Urinary bladder (tissue), 4 donors: ENCODE data around the gene SNRPD3. TPM values are rescaled to one million over a fixed set of nuclear protein-coding genes. Genes with fewer than 3 reads are reported as not detected.
"Not testable (repeated sequence)": the region's sequence is repeated elsewhere in the genome, so short reads cannot be mapped to it uniquely, and the experiment has no call there.

Experiments
- DNase-seq: peaks from one replicate; pipeline ENCODE4 v3.0.0-alpha.2; 2015; ENCODE audit errors: extremely low spot score
- H3K27ac ChIP-seq: one replicate; pipeline ENCODE4 v1.5.1; 2013; ENCODE audit warnings: low read depth, mild to moderate bottlenecking, moderate library complexity
- H3K36me3 ChIP-seq: one replicate; pipeline ENCODE4 v1.6.1; 2013; ENCODE audit warnings: mild to moderate bottlenecking, moderate library complexity; ENCODE audit not compliant: insufficient read depth
- H3K4me1 ChIP-seq: one replicate; pipeline ENCODE4 v1.6.1; 2013; ENCODE audit warnings: mild to moderate bottlenecking, moderate library complexity; ENCODE audit not compliant: insufficient read depth
- H3K4me3 ChIP-seq: one replicate; pipeline ENCODE4 v1.5.1; 2013; ENCODE audit warnings: low read depth, low read length
- WGBS: extraction: QIAGEN DNeasy Blood & Tissue Kit; methylation state at CpG from one replicate; pipeline ENCODE4 v1.1.7; 2013; 5-methylcytosine and 5-hydroxymethylcytosine counted together
- polyA plus RNA-seq: library from polyadenylated mRNA; stranded (reverse); fragments of 200-250 nt; gene quantifications from one replicate; pipeline ENCODE4 v1.2.3, GENCODE V29; 2013
- total RNA-seq: library from RNA; depleted of rRNA; stranded (reverse); fragments of >200 nt; gene quantifications from one replicate; pipeline ENCODE4 v1.2.3, GENCODE V29; 2014
- donor health status: healthy with polysubstance abuse.
- donor health status: healthy.

SNRPD3 gene
- total and polyA plus RNA-seq, 2 donors = 100 to 107 TPM

- DNase-seq = no peak
- Histone ChIP-seq H3K27ac (no peak overlapping the region), H3K36me3 (peaks cover 2% of the 10 kb centered on the region), H3K4me3 (no peak overlapping the region), H3K4me1 (no peaks in the 10 kb centered on the region)
- 86% methylated on average over 7 of the region's 7 CpGs for WGBS
These were observed 12.6 kb upstream of the SNRPD3 start for GRCh38 chr22:24543185-24543601.

DNA sequence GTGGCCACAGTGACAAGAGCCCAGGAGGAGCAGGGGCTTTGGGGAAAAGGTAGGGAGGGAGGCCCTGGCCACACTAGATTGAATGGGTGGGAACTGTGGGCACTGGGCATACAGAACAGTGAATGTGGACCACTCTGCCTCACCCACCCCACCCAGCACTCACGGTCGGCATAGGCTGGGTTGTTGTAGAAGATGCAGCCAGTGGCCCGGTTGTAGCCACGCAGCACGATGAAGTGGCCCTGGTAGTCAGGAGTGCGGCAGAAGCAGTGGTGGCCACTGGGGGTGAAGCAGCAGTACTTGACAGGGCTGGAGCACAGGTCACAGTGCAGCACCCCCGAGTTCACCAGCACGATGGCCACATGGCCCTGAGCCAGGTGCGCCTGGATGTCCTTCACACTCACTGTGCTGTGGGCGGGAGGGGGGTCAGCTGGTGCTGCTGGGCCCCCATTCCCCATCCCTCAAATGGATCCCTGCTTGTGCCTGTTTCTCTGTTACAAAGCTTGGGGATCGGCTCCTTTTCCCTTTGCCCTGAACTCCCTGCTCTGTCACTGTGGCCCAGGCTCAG is 12.0 kb upstream of the SNRPD3 start:
- DNase-seq = no peak
- WGBS = 91% methylated on average over 11 of the region's 11 CpGs
- Histone ChIP-seq H3K36me3 (peaks cover 2% of the 10 kb centered on the region), H3K4me1 (no peaks in the 10 kb centered on the region), H3K4me3 (no peak overlapping the region), H3K27ac (no peak overlapping the region)

GRCh38 chr22:24548812-24549211 is 7.0 kb upstream of the SNRPD3 start:
- 95% methylated on average over 4 of the region's 4 CpGs for WGBS
- Histone ChIP-seq H3K4me1 (no peaks in the 10 kb centered on the region), H3K27ac (no peak overlapping the region), H3K36me3 (no peaks in the 10 kb centered on the region), H3K4me3 (no peak overlapping the region)
- no peak for DNase-seq

DNA sequence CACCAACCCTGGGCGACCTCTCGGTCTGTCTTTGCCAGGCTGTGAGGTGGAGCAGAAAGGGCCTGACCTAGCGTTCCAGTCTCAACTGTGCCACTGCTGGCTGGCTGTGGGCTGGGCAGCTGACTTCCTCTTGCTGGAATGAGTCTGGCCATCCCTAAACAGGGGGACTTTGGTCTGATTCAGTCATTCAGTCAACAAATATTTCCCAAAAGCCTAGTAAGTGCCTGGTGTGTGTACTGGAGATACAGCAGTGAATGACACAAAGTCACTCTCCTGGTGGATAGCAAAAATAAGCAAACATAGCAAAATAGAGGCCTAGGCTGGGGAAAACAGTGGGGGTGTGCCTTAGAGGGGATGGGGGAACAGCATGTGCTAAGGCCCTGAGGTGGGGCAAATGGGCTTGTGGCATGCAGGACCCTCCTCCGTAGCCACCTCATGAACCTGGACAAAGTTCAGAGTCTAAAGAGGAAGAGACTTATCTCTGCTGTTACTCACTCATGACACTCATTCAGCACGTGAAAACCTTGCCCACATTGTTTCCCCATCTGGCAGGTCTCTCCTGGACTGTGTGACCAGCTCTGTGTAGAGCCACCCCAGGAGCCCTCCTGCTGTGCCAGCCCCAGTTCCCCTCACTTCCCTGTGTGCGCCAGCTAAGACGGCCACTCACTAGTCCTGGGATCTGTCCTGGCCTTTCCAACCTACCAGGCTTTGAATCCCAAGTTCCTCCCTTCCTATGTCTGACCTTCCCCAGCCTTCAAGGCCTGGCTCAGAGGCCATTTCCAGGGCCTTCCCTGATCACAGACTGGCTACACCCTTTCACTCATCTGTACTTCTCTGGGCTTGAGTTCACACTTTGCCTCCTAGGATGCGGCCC is 5.5 kb upstream of the SNRPD3 start:
- Histone ChIP-seq H3K4me1 (no peaks in the 10 kb centered on the region), H3K4me3 (no peak overlapping the region), H3K36me3 (no peaks in the 10 kb centered on the region), H3K27ac (no peak overlapping the region)
- 88% methylated on average over 8 of the region's 8 CpGs for WGBS
- no peak for DNase-seq

GRCh38 chr22:24550902-24551435 is 4.8 kb upstream of the SNRPD3 start:
- no peak overlapping the region for H3K27ac ChIP-seq
- H3K4me1 ChIP-seq = no peaks in the 10 kb centered on the region
- H3K36me3 ChIP-seq = no peaks in the 10 kb centered on the region
- WGBS = 78% methylated on average over 6 of the region's 6 CpGs
- no peak overlapping the region for H3K4me3 ChIP-seq
- no peak for DNase-seq

DNA sequence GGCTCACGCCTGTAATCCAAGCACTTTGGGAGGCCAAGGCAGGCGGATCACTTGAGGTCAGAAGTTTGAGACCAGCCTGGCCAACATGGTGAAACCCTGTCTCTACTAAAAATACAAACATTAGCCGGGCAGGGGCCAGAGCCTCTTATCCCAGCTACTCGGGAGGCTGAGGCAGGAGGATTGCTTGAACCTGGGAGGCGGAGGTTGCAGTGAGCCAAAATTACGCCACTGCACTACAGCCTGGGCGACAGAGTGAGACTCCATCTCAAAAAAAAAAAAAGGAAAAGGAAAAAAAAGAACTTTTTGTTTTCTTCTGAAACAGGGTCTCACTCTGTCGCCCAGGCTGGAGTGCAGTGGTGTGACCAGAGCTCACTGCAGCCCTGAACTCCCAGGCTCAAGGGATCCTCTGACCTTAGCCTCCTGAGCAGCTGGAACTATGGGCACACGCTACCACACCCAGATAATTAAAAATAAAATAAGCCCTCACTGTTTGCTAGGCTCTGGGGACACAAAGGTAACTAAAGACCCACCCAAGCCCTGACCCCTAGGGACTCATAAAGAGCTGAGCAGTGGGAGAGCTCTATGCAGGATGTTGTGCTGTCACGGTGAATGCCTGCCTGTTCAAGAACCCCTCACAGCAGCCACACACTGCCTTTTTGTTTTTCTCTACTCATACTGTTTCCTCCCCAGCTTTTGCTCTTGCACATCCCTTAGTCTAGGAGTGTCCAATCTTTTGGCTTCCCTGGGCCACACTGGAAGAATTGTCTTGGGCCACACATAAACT is 3.1 kb upstream of the SNRPD3 start:
- not testable (repeated sequence) for DNase-seq, H3K4me1 ChIP-seq, H3K27ac ChIP-seq, H3K4me3 ChIP-seq, H3K36me3 ChIP-seq
- WGBS = 80% methylated on average over 10 of the region's 10 CpGs

DNA sequence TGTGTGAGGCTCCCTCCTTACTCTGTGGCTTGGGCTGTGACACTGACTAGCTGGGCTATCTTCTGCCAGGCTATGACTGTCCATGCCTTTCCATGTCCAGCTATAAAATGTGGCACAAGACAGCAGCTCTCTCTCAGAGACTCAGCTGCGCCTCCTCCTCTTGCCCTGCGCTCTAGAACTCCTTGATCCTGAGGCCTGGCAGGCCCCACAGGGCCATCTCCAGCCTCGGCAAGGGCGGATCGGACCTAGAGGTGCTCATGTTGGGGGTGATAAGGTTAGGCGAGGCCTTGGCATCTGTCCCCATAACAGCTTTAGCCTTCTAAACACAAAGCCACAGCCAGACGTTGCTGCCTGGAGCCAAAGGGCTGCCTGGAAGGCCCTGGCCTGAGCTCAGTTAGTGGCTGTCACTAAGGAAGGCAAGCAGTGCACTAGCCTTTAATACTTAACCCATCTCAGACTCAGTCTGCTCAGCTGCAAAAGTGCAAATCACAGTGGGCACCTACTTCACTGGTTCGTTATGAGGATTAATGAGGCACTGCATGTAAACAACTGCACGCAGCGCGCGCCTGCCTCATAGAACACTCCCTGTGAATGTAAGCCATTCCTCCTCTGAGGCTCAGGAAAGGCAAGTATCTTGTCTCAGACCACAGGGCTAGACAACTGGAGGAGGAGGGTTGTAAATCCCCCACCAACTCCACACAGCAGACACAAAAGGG is 2.0 kb upstream of the SNRPD3 start:
- Histone ChIP-seq H3K27ac (peak overlapping the region; percentile 95), H3K4me1 (no peaks in the 10 kb centered on the region), H3K4me3 (peak overlapping the region; percentile 83), H3K36me3 (no peaks in the 10 kb centered on the region)
- no peak for DNase-seq
- 24% methylated on average over 12 of the region's 12 CpGs for WGBS

- peak within 1 kb of the TSS; percentile 95 for H3K4me3 ChIP-seq
- peak within 1 kb of the TSS; percentile 95 for H3K27ac ChIP-seq
- H3K4me1 ChIP-seq = no peaks in the 10 kb centered on the region
- under 1% methylated on average over 64 of the region's 64 CpGs for WGBS
- no peak for DNase-seq
- H3K36me3 ChIP-seq = no peaks in the 10 kb centered on the region
These were observed 1.3 kb upstream of the SNRPD3 start, which contains the start of gene GUCD1 for GRCh38 chr22:24554313-24555164. Gene GUCD1, minus strand, starts transcription at chr22:24555138. Its CDS starts 147 bp downstream, at chr22:24554991.

DNA sequence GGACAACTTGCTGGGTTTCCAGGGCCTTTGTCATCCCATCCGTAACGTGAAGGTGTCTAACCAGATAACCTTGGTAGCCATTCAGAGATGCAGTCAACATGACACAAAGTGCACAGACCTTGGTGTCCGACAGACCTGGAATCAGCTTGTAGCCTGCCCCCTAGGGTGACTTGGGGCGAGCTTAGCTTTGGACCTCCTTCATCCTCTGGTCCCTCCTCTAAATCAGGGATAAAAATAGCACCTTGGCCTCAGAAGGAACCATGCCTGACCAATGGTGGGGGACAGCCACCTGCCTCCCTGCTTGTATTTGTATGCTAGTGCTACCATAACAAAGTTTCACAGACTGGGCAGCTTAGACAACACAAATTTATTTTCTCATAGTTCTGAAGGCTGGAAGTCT is 3.7 kb downstream of the SNRPD3 start:
- Histone ChIP-seq H3K27ac (no peak overlapping the region), H3K4me3 (no peak overlapping the region), H3K4me1 (no peaks in the 10 kb centered on the region), H3K36me3 (peaks cover 2% of the 10 kb centered on the region)
- no peak for DNase-seq
- WGBS = 67% methylated on average over 4 of the region's 4 CpGs

DNA sequence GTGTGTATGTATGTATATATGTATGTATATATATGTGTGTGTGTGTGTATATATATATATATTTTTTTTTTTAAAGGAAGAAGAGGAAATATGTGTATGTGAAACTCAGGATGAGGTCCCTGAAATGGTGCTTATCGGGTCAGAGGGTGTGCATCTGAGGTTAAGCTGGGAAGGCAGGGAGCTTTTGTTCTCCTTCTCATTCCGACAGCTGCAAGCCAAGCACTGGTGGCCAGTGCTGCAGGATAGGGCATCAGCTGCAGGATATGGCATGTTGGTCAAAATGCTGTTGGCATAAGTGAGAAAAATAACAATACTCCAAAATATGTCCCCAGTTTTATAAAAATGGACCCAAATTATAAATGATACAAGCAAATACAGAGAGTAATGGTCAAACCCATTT is 7.4 kb downstream of the SNRPD3 start:
- no peak overlapping the region for H3K4me3 ChIP-seq
- no peak for DNase-seq
- 94% methylated on average over 2 of the region's 2 CpGs for WGBS
- no peak overlapping the region for H3K27ac ChIP-seq
- no peaks in the 10 kb centered on the region for H3K4me1 ChIP-seq
- H3K36me3 ChIP-seq = peaks cover 2% of the 10 kb centered on the region

- WGBS = 45% methylated on average over 2 of the region's 2 CpGs
- H3K27ac ChIP-seq = no peak overlapping the region
- no peak for DNase-seq
- no peaks in the 10 kb centered on the region for H3K4me1 ChIP-seq
- peaks cover 2% of the 10 kb centered on the region for H3K36me3 ChIP-seq
- no peak overlapping the region for H3K4me3 ChIP-seq
These were observed 8.7 kb downstream of the SNRPD3 start for GRCh38 chr22:24564376-24565058.

GRCh38 chr22:24565077-24565476 is 9.3 kb downstream of the SNRPD3 start:
- peaks cover 2% of the 10 kb centered on the region for H3K36me3 ChIP-seq
- H3K4me3 ChIP-seq = no peak overlapping the region
- no peak for DNase-seq
- no peaks in the 10 kb centered on the region for H3K4me1 ChIP-seq
- no peak overlapping the region for H3K27ac ChIP-seq
- WGBS = 93% methylated on average over 2 of the region's 2 CpGs
